Measurements from ENCODE around the gene PRKAR2B.
"Not testable (repeated sequence)": the region's sequence is repeated elsewhere in the genome, so short reads cannot be mapped to it uniquely, and the experiment has no call there.

PRKAR2B gene

DNA sequence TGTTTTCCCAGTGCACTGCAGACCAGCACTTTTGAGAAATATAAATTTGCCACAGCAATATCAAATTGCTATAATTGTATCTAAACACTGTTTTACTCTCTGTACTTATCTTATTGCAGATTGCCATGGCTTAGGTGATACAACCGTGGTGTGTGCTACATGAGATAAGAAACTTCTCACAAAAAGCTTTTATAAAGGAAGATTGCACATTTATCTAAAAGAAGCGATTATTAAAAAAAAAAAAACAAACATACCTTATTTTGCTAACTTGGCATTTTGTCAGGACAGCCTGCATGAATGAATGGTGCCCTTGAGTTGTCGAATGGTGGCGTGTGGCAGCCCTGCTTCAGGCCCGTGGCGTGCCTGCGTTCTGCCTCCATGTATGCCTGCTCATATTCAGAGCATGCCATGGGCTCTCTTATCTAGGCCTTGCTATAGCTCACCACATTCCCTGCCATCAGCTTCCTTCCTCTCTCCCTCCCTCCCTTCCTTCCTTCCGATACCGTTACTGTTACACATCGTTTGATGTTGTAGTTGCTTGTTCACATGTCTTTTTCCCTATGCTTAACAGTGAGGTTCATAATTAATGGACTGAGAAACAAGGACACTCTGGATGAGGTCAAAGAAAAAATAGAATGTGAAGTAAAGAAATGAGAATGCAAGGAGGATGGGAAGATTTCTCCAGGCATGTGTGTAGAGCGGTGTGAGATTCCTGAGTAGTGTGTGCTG is 34.9 kb downstream of the PRKAR2B start:
- DNase-seq, result no peak

DNA sequence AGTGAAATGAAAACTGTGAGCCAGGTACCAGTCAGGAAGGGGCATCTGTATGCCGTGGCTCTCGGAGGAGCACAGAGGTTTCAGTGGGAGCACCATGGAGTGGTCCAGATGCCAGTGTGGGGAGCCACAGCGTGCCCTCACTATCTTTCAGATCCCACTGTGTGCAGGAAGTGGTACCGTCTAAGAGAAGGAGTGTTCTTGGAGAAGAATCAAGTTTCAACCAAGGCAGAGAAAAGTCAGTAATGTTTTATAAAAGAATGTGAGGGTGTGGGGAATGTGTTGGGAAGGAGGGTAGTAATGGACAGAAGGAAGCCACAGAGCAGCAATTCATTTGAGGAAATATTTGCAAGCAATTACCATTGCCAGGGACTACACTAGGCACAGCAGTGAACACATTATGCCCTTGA is 35.6 kb downstream of the PRKAR2B start:
- no peak for DNase-seq

DNA sequence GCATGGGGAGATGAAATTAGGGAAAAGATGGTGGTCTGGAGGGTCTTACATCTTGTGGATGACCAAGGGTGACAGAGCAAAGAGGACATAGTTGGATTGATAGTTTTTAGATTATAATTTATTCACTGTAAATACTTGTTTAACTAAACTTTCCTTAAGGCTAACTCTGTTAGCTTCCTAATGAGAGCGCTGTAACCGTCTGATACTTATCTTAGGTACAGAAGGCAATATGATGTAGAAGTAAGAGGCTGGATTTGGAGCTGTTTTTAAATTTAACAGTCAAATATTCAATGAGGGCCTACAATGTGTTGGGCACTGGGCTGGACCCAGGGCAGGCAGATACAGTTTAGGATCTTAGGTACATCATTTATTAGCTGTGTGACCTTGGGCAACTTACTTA is 36.0 kb downstream of the PRKAR2B start:
- DNase-seq, result no peak

DNA sequence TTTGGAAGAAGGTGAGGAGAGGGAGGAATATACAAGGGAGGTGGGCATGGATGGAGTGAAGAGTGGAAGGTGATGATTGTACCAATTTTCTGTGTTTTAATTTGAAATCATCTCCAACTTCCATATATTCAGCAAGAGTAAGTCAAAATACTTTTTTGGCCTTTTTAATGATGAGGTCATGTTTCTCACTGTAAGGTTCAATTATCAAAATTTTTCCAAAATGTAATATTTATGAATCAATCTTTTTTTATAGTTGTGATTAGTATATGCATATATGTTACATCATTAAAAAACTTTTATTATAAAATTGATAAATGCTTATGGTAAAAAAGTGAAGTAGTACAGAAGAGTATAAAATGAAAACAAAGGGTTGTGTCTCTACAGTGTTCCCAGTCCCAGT is 40.7 kb downstream of the PRKAR2B start:
- no peak for DNase-seq

DNA sequence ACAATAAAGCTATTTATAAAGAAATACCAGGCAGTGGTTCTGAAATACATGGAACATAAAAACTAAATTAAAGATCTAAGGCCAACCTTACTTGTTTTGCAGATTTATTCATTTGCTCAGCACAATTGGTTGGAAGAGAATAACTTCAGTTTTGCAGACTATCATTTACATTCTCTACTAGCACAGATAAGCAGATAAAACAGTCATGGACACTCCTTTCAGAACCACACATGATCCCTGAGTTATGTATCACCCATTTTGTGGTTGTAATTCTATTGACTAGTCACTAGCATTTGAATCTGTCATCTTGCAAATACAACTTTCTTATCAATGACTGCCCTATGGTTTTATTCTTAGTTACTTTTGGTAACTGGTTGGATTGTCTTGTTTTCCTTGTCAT is 45.1 kb downstream of the PRKAR2B start:
- no peak for DNase-seq

DNA sequence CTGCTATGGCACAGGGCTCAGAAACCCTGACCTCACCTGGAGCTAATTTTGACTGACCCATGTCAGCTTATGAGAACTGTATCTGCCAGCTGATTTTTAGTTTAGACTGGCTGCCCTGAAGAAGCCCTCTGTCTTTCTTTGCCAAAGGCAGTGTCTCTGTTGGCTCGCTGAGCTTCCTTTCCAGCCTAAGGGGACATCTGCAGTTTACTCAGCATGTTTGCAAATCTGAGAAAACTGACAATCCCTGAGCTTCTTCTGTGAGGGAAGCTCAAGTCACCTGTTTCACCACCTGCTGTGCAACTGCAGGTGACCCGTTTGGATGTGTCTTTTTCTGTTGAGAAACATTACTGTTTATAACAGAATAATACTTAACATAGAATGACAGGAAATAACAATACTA is 46.0 kb downstream of the PRKAR2B start:
- DNase-seq, result no peak

DNA sequence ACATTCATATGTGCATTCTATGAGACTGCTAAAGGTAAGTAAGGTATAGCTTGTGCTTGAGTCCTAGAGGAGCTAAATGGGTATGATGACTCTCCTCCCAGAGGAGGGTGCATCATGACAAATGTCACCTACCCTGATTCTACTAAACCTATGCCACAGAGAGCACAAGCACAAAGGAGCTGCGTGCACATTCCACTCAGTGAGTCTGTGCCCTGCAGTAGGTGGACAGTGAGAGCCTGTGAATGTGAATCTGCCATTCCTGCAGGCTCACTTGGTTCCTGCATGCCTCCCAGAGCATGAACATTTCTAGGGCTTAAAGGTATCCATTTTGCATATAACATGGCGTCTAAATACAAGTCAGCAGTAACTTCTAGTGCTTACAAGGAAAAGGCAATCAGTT is 46.8 kb downstream of the PRKAR2B start:
- no peak for DNase-seq

DNA sequence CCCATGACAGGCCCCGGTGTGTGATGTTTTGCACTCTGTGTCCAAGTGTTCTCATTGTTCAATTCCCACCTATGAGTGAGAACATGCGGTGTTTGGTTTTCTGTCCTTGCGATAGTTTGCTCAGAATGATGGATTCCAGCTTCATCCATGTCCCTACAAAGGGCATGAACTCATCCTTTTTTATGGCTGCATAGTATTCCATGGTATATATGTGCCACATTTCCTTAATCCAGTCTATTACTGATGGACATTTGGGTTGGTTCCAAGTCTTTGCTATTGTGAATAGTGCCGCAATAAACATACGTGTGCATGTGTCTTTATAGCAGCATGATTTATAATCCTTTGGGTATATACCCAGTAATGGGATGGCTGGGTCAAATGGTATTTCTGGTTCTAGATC is 49.2 kb downstream of the PRKAR2B start:
- not testable (repeated sequence) for DNase-seq

DNA sequence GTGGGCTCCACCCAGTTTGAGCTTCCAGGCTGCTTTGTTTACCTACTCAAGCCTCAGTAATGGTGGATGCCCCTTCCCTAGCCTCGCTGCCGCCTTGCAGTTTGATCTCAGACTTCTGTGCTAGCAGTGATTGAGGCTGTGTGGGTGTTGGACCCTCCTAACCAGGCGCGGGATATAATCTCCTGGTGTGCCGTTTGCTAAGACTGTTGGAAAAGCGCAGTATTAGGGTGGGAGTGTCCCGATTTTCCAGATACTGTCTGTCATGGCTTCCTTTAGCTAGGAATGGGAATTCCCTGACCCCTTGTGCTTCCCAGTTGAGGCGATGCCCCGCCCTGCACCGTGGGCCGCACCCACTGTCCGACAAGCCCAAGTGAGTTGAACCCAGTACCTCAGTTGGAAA is 54.6 kb downstream of the PRKAR2B start:
- DNase-seq, result not testable (repeated sequence)

DNA sequence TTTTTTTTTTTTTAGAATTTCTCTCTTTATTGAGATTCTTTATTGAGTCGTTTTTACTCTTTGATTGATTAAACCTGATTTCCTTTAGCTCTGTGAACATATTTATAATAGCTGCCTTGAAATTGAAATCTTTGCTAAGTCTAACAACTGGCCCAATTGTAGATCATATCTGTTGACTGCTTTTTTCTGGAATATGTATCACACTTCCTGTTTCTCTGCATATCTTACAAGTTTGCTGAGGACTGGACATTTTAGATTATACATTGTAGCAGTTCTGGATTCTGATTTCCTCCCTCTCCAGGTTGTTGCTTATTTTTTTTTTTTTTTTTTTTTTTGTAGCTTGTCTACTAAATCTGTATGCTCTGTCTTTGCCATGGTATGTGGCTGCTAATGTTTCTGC is 56.3 kb downstream of the PRKAR2B start:
- no peak for DNase-seq

DNA sequence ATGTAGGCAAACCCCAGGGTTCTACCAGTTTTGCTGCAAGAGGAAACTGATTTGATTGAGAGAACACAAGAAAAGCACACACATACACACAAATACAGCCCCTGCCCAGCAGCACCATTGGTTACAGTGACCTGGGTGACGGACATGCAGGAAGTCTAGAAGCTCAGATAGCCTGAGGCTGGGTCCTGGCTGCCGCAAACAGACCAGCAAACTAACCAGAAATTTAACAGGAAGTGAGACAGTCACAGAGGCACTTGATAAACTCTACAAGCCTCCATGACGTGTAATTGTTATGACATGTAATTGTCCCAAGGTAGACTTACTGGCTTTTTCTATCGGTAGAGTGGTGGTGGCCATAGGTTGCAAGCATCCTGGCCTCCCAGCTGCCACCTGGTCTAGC is 58.9 kb downstream of the PRKAR2B start:
- DNase-seq, result no peak

DNA sequence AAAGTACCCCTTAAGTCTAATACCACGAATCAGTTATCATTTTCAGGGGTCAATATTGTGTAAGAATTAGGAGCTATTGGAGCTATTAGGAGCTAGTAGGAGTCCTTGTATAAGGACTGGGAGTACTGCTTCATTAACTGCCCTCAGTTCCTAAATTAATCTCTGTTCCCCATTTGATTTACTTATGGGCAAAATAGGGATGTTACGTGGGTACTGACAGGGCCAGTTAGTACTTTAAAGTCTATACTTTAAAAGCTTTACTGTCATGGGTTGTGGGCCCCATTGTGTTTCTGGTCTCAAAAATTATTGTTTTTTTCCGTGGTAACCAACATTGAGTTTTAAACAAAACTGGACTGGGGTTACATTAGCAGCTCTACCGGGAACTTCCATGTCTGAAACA is 60.3 kb downstream of the PRKAR2B start:
- no peak for DNase-seq

DNA sequence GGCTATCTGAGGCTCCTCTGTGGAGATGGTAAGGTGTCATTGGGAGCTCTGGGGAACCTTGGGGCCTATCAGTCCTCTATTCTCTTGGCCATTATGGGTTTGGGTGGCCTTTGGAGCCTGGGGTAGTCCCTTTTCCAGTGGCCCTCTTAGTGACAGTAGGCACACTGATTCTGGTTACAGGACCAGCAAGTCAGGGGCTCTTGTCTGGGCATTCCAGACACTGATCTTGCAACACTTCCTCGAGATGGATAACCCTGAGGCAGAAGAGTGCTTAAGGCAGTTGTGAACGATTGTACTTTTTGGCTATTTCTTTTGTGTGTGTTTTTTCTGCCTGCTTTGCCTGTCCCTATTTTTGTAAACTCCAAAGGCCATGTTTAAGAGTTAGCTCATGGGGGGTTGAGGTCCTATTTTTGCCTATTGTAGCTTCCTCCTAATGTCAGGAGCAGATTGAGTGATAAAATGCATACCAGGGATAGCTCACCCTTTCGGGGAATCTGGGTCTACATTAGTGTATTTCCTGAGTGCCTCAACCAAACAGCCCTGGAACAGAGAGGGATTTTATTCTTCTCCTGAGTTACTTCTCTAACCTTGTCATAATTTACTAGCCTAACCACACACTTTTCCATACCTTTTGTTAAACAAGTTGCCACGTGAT is 61.2 kb downstream of the PRKAR2B start:
- DNase-seq, result no peak

DNA sequence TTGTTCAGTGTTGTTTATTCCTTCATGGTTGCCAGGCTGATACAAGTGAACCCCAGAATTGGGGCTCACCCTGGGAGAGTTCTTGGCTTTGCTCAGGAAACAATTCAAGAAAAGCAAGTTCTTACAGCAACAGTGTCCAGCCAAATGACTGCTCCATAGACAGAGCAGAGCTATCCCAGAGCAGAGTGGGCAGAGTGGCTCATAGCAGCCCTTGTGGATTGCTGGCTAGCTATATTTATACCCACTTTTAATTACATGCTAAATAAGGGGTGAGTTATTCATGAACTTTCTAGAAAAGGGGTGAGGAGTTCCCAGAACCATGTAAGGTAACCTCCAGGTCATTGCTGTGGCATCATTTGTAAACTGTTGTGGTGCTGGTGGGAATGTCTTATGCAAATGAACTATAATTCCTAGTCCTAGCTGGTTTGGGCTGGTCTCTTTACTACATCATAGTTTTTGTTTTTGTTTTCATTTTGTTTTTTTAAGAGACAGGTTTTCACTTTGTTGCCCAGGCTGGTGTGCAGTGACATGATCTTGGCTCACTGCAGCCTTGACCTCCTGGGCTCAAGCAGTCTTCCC is 64.4 kb downstream of the PRKAR2B start:
- DNase-seq, result no peak

DNA sequence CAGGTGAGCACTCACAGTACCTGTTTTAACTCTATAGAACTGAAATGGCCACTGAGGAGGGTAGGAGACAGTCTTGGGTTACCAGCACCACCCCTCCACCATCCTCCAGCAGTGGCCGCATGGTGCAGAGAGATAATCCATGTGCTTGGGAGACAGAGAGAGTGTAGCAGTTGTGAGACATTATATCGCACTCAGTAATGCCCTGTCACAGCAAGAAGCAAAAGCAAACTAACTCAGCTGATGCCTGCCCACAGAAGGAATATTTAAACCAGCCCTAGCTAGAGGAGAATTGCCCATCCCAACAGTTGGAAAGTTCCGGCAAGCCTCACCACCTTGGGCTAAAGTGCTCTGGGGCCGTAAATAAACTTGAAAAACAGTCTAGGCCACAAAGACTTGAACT is 65.5 kb downstream of the PRKAR2B start:
- no peak for DNase-seq

DNA sequence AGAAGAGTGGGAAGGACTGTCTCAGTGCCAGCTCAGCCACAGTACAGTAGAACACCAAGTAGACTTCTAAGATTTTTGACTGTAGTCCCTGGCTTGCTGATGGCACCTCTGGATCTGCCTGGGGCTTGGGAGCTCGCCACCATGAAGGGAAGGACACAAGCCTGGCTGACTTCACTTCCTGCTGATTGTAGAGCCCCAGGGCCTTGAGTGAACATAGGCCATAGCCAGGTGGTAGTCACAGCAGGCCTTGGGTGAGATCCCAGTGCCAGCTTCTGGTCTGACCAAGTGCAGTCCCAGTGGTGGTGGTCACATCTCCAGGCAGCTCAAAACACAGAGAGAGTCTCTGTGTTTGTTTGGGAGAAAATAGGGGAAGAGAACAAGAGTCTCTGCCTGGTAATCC is 66.7 kb downstream of the PRKAR2B start:
- DNase-seq, result no peak

DNA sequence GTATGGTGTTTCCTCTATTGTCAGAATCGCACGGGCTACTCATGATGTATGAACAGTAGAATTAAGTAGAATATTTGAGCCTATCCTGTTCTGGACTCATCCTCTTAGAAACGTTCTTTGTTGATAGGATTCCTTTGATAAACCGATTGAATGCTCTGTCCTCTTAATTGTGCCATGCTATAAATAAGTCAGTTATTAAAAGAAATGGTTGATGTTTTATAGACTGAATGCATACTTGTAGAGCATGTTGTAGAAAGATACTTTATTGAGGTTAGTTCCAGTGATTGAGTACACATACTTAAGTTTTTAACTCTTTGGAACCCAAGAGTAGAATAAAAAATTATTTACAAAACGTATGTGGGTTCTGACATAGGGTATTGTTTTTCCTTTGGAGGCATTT is 69.4 kb downstream of the PRKAR2B start:
- DNase-seq, result no peak

DNA sequence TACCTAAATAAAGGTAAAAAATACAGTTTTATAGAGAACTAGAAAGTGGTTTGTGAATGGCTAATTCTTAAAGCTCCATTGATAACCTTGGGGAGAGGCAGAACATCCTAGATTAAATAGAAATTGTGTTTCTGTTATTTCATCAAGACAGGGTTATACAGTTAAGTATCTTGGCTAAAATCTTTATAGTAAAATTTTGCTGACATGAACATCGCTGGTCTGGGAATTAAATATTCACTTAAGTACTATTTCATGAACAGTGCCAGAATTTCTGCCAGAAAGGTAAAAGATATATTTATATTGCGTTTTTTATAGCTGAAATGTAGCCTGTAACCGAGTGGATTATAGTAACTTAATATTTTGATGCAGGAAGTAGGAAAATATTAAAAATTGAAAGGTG is 70.6 kb downstream of the PRKAR2B start:
- no peak for DNase-seq

DNA sequence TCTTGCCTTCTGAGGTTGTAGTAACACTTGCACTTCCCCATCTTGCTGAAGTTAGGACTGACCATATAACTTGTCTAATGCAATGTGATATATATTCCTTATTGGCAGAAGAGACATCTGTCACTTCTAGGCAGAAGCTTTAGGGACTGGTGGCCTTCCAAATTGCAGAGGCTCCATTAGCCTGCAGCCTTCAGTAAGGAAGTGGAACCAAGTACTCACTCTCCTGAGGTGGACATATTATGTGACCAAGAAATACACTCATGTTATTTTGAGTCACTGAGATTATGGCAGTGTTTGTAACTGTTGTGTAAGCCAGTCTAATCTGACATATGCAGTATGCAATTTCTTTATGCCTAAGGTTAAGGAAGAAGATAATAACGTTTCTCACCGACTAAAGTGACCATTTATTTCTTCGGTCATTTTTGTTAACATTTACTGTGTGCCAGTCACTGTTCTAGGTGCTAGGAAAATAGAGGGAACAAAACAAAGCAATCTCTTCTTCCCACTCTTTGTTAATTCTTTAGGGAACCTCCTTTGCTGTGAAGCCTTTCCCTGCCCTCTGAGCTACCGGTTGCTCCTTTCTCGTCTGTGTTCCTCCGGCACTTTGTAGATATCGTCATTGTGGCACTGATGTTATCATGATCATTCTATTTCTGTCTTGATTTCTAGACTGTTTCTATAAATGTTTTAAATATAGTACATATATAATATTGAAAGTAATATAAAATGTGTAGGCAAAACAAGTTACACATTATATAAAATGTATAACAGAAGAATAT is 71.4 kb downstream of the PRKAR2B start:
- DNase-seq, result no peak

DNA sequence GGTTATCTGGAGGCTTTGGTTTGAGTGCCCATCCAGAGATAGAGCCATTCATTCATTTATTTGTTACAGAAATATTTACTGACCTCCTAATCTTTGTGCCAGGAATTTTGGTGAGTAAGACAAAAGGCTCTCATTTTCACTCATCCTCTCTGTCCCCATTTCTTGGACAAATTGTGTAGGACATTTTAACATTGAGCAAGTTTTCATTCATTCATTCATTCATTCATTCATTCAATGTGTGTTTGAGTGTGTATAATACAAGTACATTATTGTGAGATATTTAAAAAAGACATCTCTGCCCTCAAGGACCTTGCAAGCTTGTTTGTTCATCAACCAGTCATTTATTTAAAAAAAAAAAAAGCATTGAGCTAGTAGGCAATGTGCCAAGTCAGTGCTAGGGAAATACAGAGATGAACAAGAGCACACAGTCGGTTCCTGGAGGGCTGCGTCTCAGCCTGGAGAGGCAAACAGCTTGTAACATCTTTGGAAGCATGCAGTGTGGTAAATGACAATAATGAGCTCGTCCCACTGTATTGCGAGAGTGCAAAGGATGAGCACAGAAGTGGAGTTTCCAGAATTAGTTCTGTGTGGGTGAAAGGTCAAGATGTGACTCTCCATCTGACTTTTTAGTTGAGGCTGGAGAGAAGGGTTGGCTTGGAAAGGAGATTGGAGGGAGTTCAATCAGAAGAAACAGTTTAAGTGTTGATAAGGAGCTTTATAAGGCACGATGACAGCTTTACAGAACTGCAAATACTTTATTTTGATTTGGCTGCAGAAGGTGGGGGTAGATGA is 73.8 kb downstream of the PRKAR2B start:
- DNase-seq, result no peak

DNA sequence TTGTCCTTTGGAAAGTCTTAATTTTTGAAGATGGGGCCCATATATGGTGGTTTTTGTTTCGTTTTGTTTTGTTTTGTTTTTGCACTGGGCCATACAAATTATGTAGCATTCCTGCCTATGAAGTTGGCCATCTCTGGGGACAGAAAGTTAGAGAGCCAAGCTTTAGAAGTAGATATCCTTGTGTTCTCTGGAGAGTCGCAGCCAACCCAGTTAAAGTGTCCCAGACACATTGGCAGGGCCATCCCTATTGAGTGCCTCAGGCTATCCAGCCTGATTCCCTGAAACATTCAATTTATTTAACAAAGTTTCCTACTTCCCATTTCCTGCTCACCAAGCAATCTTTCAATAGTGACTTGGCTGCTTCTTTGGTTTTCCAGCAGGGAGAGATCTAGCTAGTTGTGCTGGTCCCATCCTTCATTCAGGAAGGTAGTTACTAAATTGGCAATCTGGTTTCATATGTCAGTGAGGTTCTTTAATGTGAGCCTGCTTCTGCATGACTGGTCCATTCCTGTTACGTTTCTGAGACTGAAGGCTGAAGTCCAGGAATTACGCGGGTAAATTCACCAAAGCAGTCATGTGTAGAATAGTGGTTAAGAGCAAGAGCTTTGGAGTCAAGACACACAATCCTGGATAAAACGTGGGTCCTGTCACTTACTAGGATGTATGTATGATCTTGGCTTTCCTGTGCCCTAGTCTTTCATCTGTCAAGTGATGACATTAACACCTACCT is 75.0 kb downstream of the PRKAR2B start:
- DNase-seq, result no peak

DNA sequence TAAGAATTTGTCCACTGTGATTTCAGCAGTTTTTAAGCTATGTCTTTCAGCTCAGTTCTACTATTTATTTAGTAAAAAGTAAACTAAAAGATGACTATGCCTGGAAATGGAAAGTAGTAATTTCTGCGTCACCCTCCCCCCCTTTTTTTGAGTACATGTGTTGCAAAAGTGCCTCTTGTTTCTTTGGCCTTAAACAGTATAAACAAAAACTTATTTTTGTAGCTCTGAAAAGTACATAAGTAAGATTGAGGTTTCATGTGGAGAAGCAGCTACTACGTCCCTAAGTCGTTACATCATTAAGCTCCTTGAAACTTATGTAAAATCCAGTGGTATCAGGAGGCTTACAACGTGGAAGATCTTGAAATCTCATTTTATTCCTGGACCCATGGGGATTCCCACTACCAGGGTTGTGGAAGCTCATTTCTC is 78.0 kb downstream of the PRKAR2B start:
- DNase-seq, result no peak

Measured in activated CD4-positive, alpha-beta T cell treated with anti-CD3 and anti-CD28 coated beads, Interleukin-2, amount 50 U/mL, for 48 hours (primary cell).